K562 (cell line): ENCODE measurements around the gene DTHD1. TPM values are rescaled to one million over a fixed set of nuclear protein-coding genes. Genes with fewer than 3 reads are reported as not detected.

Source experiments
- ATAC-seq: fragments of 200-7000 bp; cut with Tn5 transposase; 3 replicates; pipeline ENCODE4 v1.9.1; 2020; ENCODE audit warnings: moderate library complexity
- BruUV-seq: library from RNA; stranded (reverse); fragments of 400-500 nt; replicated peaks from 2 replicates; lab custom pipeline; 2021; lab: Mats Ljungman, UMichigan
- CTCF ChIA-PET: fragments of 300-600 bp; formaldehyde crosslinking; extraction: SDS; loops from one replicate; lab custom pipeline; 2021; ENCODE audit warnings: low intra/inter-chr PET ratio; lab: Yijun Ruan, JAX
- POLR2A ChIA-PET: fragments of 300-600, 350-650 bp; sonication (Branson Sonifier 250); formaldehyde crosslinking; extraction: SDS; loops from one replicate; lab custom pipeline; 2021; ENCODE audit warnings: antibody characterized with exemption, inconsistent platforms; lab: Yijun Ruan, JAX
- DNase-seq, 4 experiments: peaks; one replicate each; pipeline versions ENCODE4 v3.0.0 to v3.0.0-alpha.2; 2011 to 2018; ENCODE audit warnings: low spot score in 3 of 4, mixed read lengths in 3 of 4; ENCODE audit errors: extremely low read depth in 1 of 4
- FAIRE-seq: peaks from 2 replicates; lab custom pipeline; 2011; peaks lifted over from hg19 to GRCh38; lab: Jason Lieb, UNC
- H2AFZ ChIP-seq: 2 replicates; pipeline ENCODE4 v1.6.0; 2011; ENCODE audit warnings: low read depth, low read length, control low read depth, inconsistent platforms
- H3K27ac ChIP-seq: fragments of 200-600 bp; 3 replicates; pipeline ENCODE4 v1.8.0; 2011; ENCODE audit warnings: low read depth, mild to moderate bottlenecking, control low read depth, inconsistent platforms, low read length, moderate library complexity, mixed read lengths; ENCODE audit errors: extremely low read depth
- H3K27me3 ChIP-seq, 2 experiments: fragments of 300-600 bp in 1 of 2; 2 replicates in 1 of 2; 3 replicates in 1 of 2; pipeline versions ENCODE4 v1.6.0 to v1.8.0; 2011; ENCODE audit warnings: inconsistent platforms in 2 of 2, low read length in 2 of 2, mild to moderate bottlenecking in 1 of 2, mixed read lengths in 1 of 2, moderate library complexity in 1 of 2; ENCODE audit not compliant: control insufficient read depth in 2 of 2, insufficient read depth in 2 of 2
- H3K36me3 ChIP-seq: fragments of 300-600 bp; 3 replicates; pipeline ENCODE4 v1.8.0; 2011; ENCODE audit warnings: mild to moderate bottlenecking, low read length, inconsistent platforms; ENCODE audit not compliant: control insufficient read depth, insufficient read depth
- H3K4me1 ChIP-seq, 2 experiments: fragments of 200-600 bp in 1 of 2; replicated peaks in 1 of 2; 2 replicates in 1 of 2; 3 replicates in 1 of 2; pipeline versions ENCODE4 v1.5.1 to v1.8.0; 2011; ENCODE audit warnings: inconsistent platforms in 2 of 2, low read length in 2 of 2, mild to moderate bottlenecking in 1 of 2, mixed read lengths in 1 of 2, moderate library complexity in 1 of 2; ENCODE audit not compliant: control insufficient read depth in 2 of 2, insufficient read depth in 2 of 2
- H3K4me2 ChIP-seq: 2 replicates; pipeline ENCODE4 v1.6.1; 2011; ENCODE audit warnings: low read length, control low read depth, inconsistent platforms, mixed read lengths; ENCODE audit not compliant: insufficient read depth
- H3K4me3 ChIP-seq: fragments of 200-600 bp; sonication (generic), shearing (Covaris generic); 2 replicates; pipeline ENCODE4 v1.5.1; 2016; ENCODE audit warnings: control low read depth, inconsistent platforms
- H3K79me2 ChIP-seq: fragments of 200-600 bp; 3 replicates; pipeline ENCODE4 v1.8.0; 2011; ENCODE audit warnings: low read length, inconsistent platforms; ENCODE audit not compliant: control insufficient read depth, insufficient read depth
- H3K9ac ChIP-seq, 2 experiments: 2 replicates each; pipeline versions ENCODE4 v1.6.0 to v1.6.1; 2011; ENCODE audit warnings: low read depth in 2 of 2, low read length in 2 of 2, control low read depth in 1 of 2, inconsistent platforms in 1 of 2, mild to moderate bottlenecking in 1 of 2, mixed read lengths in 1 of 2; ENCODE audit not compliant: insufficient read depth in 1 of 2
- H3K9me1 ChIP-seq: one replicate; pipeline ENCODE4 v1.6.0; 2011; ENCODE audit warnings: inconsistent platforms, mild to moderate bottlenecking, low read length, moderate library complexity; ENCODE audit not compliant: control insufficient read depth, insufficient read depth
- H3K9me3 ChIP-seq: replicated peaks from 2 replicates; pipeline ENCODE4 v1.5.1; 2011; ENCODE audit warnings: low read depth, low read length, inconsistent platforms; ENCODE audit not compliant: control insufficient read depth, insufficient read depth
- H4K20me1 ChIP-seq: replicated peaks from 2 replicates; pipeline ENCODE4 v1.6.1; 2011; ENCODE audit warnings: low read length, inconsistent platforms, mixed read lengths; ENCODE audit not compliant: control insufficient read depth, insufficient read depth
- ARID2 ChIP-seq: fragments of 450-650 bp; IDR thresholded peaks from 2 replicates; pipeline ENCODE4 v1.6.1; 2017; ENCODE audit warnings: antibody characterized with exemption, mild to moderate bottlenecking
- CXXC5 ChIP-seq: fragments of 250-450 bp; sonication (Bioruptor Pico); IDR thresholded peaks from 2 replicates; pipeline ENCODE4 v1.8.0; 2022; ENCODE audit warnings: inconsistent platforms, mild to moderate bottlenecking, moderate library complexity
- GATAD2A ChIP-seq: fragments of 450-650 bp; IDR thresholded peaks from 2 replicates; pipeline ENCODE4 v1.6.1; 2017
- HMG20B ChIP-seq: fragments of 250-450 bp; sonication (Bioruptor Pico); IDR thresholded peaks from 2 replicates; pipeline ENCODE4 v1.5.0; 2021; ENCODE audit warnings: mild to moderate bottlenecking
- KAT2B ChIP-seq: IDR thresholded peaks from one replicate; pipeline ENCODE4 v1.6.1; 2012; ENCODE audit warnings: low read depth, mild to moderate bottlenecking, control low read depth, inconsistent platforms, low read length, moderate library complexity
- KAT7 ChIP-seq: sonication (generic); formaldehyde crosslinking; IDR thresholded peaks from 2 replicates; pipeline ENCODE4 v1.8.0; 2022; ENCODE audit warnings: missing genetic modification reagents, mild to moderate bottlenecking, borderline replicate concordance
- MEIS2 ChIP-seq: fragments of 450-650 bp; IDR thresholded peaks from 2 replicates; pipeline ENCODE4 v1.6.1; 2014; ENCODE audit warnings: mild to moderate bottlenecking; ENCODE audit not compliant: partially characterized antibody
- MLX ChIP-seq, 2 experiments: fragments of 450-650 bp in 1 of 2; sonication (generic) in 1 of 2; formaldehyde crosslinking; conservative IDR thresholded peaks; 2 replicates each; pipeline versions ENCODE4 v1.4.0 to v1.8.1; 2020 to 2022; ENCODE audit warnings: mild to moderate bottlenecking in 1 of 2, missing genetic modification reagents in 1 of 2
- PATZ1 ChIP-seq: fragments of 250-450 bp; sonication (Bioruptor Pico); IDR thresholded peaks from 2 replicates; pipeline ENCODE4 v1.5.0; 2020; ENCODE audit warnings: mild to moderate bottlenecking, borderline replicate concordance
- PML ChIP-seq: IDR thresholded peaks from 2 replicates; pipeline ENCODE4 v1.6.1; 2012; ENCODE audit warnings: low read length, inconsistent platforms
- POLR3A ChIP-seq: IDR thresholded peaks from 2 replicates; pipeline ENCODE4 v1.6.1; 2011; ENCODE audit warnings: borderline replicate concordance, mild to moderate bottlenecking, moderate library complexity; ENCODE audit not compliant: insufficient read length, insufficient read depth; ENCODE audit errors: extremely low read depth
- RFX7 ChIP-seq: fragments of 250-450 bp; sonication (Bioruptor Pico); IDR thresholded peaks from 2 replicates; pipeline ENCODE4 v1.5.1; 2021; ENCODE audit warnings: mild to moderate bottlenecking
- SETDB1 ChIP-seq: IDR thresholded peaks from one replicate; pipeline ENCODE4 v1.6.1; 2012; ENCODE audit warnings: low read length, control low read depth, inconsistent platforms
- SMC3 ChIP-seq: conservative IDR thresholded peaks from 2 replicates; pipeline ENCODE4 v1.6.1; 2011; ENCODE audit warnings: low read depth, low read length, improper control_type of control experiment; ENCODE audit not compliant: insufficient read depth
- SNRNP70 ChIP-seq: fragments of 200-400 bp; formaldehyde crosslinking; optimal IDR thresholded peaks from 2 replicates; pipeline ENCODE3; 2017; ENCODE audit warnings: low read depth, low read length
- STAT6 ChIP-seq: sonication (generic); formaldehyde crosslinking; IDR thresholded peaks from 2 replicates; pipeline ENCODE4 v1.8.1; 2023; ENCODE audit warnings: mild to moderate bottlenecking, missing genetic modification reagents
- TEAD4 ChIP-seq, 2 experiments: sonication (generic) in 1 of 2; formaldehyde crosslinking in 1 of 2; IDR thresholded peaks; 2 replicates each; pipeline versions ENCODE4 v1.6.1 to v1.8.0; 2012 to 2022; ENCODE audit warnings: borderline replicate concordance in 1 of 2, inconsistent platforms in 1 of 2, low read length in 1 of 2, mild to moderate bottlenecking in 1 of 2, missing genetic modification reagents in 1 of 2
- ZNF668 ChIP-seq: fragments of 250-450 bp; sonication (Bioruptor Pico); IDR thresholded peaks from 2 replicates; pipeline ENCODE4 v1.8.0; 2022; ENCODE audit warnings: mild to moderate bottlenecking, inconsistent platforms
- WGBS: fragments of 100-300 bp; shearing (Covaris generic); methylation state at CpG from one replicate; pipeline ENCODE4 v1.1.6; 2016; ENCODE audit warnings: low coverage, mixed read lengths; ENCODE audit not compliant: insufficient coverage; ENCODE audit errors: missing lambda C conversion rate; 5-methylcytosine and 5-hydroxymethylcytosine counted together
- in situ Hi-C: fragments of 300-500 bp; cut with MboI; formaldehyde crosslinking; loops from 4 replicates; pipeline ENCODE4 v1.15.0; 2018; ENCODE audit warnings: inconsistent platforms, mixed read lengths
- intact Hi-C: fragments of 100-400 bp; cut with micrococcal nuclease; formaldehyde crosslinking; loops from 2 replicates; pipeline ENCODE4 v1.14.2; 2022
- polyA plus RNA-seq, 8 experiments: library from polyadenylated mRNA; depleted of rRNA in 4 of 8; stranded (reverse) in 5 of 8; unstranded in 3 of 8; fragments of >200 nt; fragmentation: Nextera tagmentation in 2 of 8; fragmentation: Illumina TruSeq in 1 of 8; extraction: Ambion mirVana in 2 of 8; extraction: Trizol in 1 of 8; gene quantifications; 2 replicates each; pipeline versions ENCODE4 v1.2.1 to v1.2.3, GENCODE V29; 2011 to 2014; ENCODE audit warnings: inconsistent platforms in 1 of 8, missing spikeins in 1 of 8
- total RNA-seq, 7 experiments: library from RNA; depleted of rRNA in 6 of 7; stranded (reverse); fragments of >200 nt in 6 of 7; fragmentation: Illumina TruSeq in 2 of 7; extraction: Trizol in 2 of 7; gene quantifications; 2 replicates each; pipeline versions ENCODE4 v1.2.1 to v1.2.3, GENCODE V29; 2011 to 2021; ENCODE audit warnings: low replicate concordance in 1 of 7

DTHD1 gene
- total and polyA plus RNA-seq, 9 of the 15 experiments (the other 6 are each of a cell fraction or from before 2014, with no cell fraction given), result not detected

GRCh38 chr4:36233567-36234266, 47.7 kb upstream of the DTHD1 start:
- BruUV-seq, result no TSS peak
- Histone ChIP-seq H3K9me3 (no peaks in the 10 kb centered on the region), H3K9ac (no peak overlapping the region), H3K27ac (no peak overlapping the region), H3K27me3 (no peaks in the 10 kb centered on the region), H3K4me2 (no peak overlapping the region), H3K36me3 (no peaks in the 10 kb centered on the region), H3K4me3 (no peak overlapping the region), H2AFZ (no peak overlapping the region), H3K4me1 (no peaks in the 10 kb centered on the region), H3K9me1 (no peaks in the 10 kb centered on the region), H4K20me1 (no peaks in the 10 kb centered on the region), H3K79me2 (no peaks in the 10 kb centered on the region)
- DNase-seq (no peak), ATAC-seq (no peak), FAIRE-seq (no peak)
- WGBS, result under 1% methylated on average over 10 of the region's 10 CpGs
- POLR2A ChIA-PET, result no interaction called here
- in situ Hi-C loops, result no loop called here
- intact Hi-C loops, result no loop called here
- CTCF ChIA-PET, result no interaction called here
- TF ChIP-seq MEIS2 (no peak), KAT2B (no peak), POLR3A (no peak), STAT6 (CRISPR knock-in tag) (no peak), TEAD4 (IDR thresholded peaks at IDR 0.05; ENCODE audit: low read length) (no peak), TEAD4 (CRISPR knock-in tag; IDR thresholded peaks at IDR 0.05; ENCODE audit: borderline replicate concordance) (no peak), RFX7 (CRISPR knock-in tag) (no peak), SNRNP70 (no peak), GATAD2A (no peak), PML (no peak), KAT7 (no peak), ZNF668 (CRISPR knock-in tag) (no peak), MLX (CRISPR knock-in tag; conservative IDR thresholded peaks at IDR 0.05) (no peak), HMG20B (no peak), PATZ1 (CRISPR knock-in tag) (no peak), ARID2 (no peak), SETDB1 (no peak), CXXC5 (CRISPR knock-in tag) (no peak), SMC3 (no peak)
